ENCODE data around the gene STK11. TPM values are rescaled to one million over a fixed set of nuclear protein-coding genes. Genes with fewer than 3 reads are reported as not detected.

The STK11 gene
- total and polyA plus RNA-seq, 2 donors (not counting 3 experiments of a cell fraction or from before 2014, with no cell fraction given), result 39.4 to 75.4 TPM

- Histone ChIP-seq H3K27me3 (ENCODE audit: control insufficient read depth in 2 of 2, insufficient read depth in 2 of 2, low read length in 2 of 2) (no peaks in the 10 kb centered on the region), H3K9me3 (replicated peaks; ENCODE audit: control insufficient read depth, insufficient read depth, low read length) (no peaks in the 10 kb centered on the region), H3K4me3 (replicated peaks in 1 of 3; ENCODE audit: insufficient read depth in 1 of 3, low read depth in 1 of 3, low read length in 3 of 3) (no peak overlapping the region), H2AFZ (ENCODE audit: low read depth, low read length) (no peak overlapping the region), H3K9me1 (replicated peaks; ENCODE audit: control insufficient read depth, extremely low read depth, insufficient read depth, low read length) (no peaks in the 10 kb centered on the region), H3K27ac (ENCODE audit: insufficient read depth, low read depth, low read length) (peak overlapping the region; percentile 78), H3K36me3 (ENCODE audit: control insufficient read depth in 2 of 2, extremely low read depth in 1 of 2, insufficient read depth in 2 of 2, low read length in 2 of 2) (peaks cover 2% of the 10 kb centered on the region in 2 experiments), H3K4me2 (ENCODE audit: insufficient read depth, low read length) (peak overlapping the region; percentile 61), H3K4me1 (ENCODE audit: control insufficient read depth, extremely low read depth, insufficient read depth, low read length) (peaks cover 55% of the 10 kb centered on the region), H3K9ac (replicated peaks; ENCODE audit: extremely low read depth, insufficient read depth, low read length) (peak overlapping the region; percentile 44), H3K79me2 (ENCODE audit: control insufficient read depth, insufficient read depth, low read length) (peaks cover 1% of the 10 kb centered on the region), H4K20me1 (replicated peaks; ENCODE audit: control insufficient read depth, extremely low read depth, insufficient read depth, low read length) (no peaks in the 10 kb centered on the region)
- intact Hi-C loops (cut with micrococcal nuclease) (no loop called here), dilution Hi-C loops (cut with MboI; ENCODE audit: extremely low pct_ligation_motif_present, low sequenced_read_pairs) (no loop called here)
- no peak for DNase-seq (ENCODE audit: low read depth, low spot score)
- ChIA-PET CTCF (interaction anchor here (1.5 to 7.8 kb wide), 3 partner anchors 9 to 18 kb away, joined by 3 to 63 read pairs (median 8); no protein-coding TSS in a partner anchor), POLR2A (interaction anchor here (1.4 kb wide), 1 partner anchor 9 kb away, joined by 8 read pairs; no protein-coding TSS in a partner anchor)
- FAIRE-seq, result no peak
- TF ChIP-seq GATA2 (IDR thresholded peaks at IDR 0.05; ENCODE audit: insufficient read depth, insufficient read length, low read depth, low read length) (no peak), POLR2AphosphoS5 (IDR thresholded peaks at IDR 0.05; ENCODE audit: insufficient read depth, low read depth, low read length) (no peak), MAX (IDR thresholded peaks at IDR 0.05; ENCODE audit: insufficient read depth, insufficient read length) (no peak), JUN (IDR thresholded peaks at IDR 0.05; ENCODE audit: borderline replicate concordance, insufficient read depth, insufficient read length, low read depth) (no peak), POLR2A (IDR thresholded peaks at IDR 0.05; ENCODE audit: low read depth, low read length) (no peak), CTCF (IDR thresholded peaks at IDR 0.05; ENCODE audit: extremely low read depth in 1 of 2, insufficient read depth in 1 of 2, low read depth in 1 of 2, low read length in 2 of 2) (no peak)
- BruUV-seq (replicated peaks), result no TSS peak
These were observed 56.4 kb downstream of the STK11 start for GRCh38 chr19:1261798-1262622.
